ENCODE data around the gene LIPC. TPM values are rescaled to one million over a fixed set of nuclear protein-coding genes. Genes with fewer than 3 reads are reported as not detected.
A peak's percentile ranks its signal among the peaks of the same experiment; 100 is the strongest.

LIPC gene
- total and polyA plus RNA-seq, 8 donors, result 0.69 to 5.5 (median 1.5) TPM

GRCh38 chr15:58444658-58445332 is 13.0 kb downstream of the LIPC start:
- TF ChIP-seq CTCF (IDR thresholded peaks at IDR 0.05), result no peak
- H3K4me3 ChIP-seq, result no peak overlapping the region
- no peaks in the 10 kb centered on the region for H3K27me3 ChIP-seq
- peak overlapping the region in 3 of 4 donors; percentile 2 to 39 (median 23) for H3K27ac ChIP-seq
- no peaks in the 10 kb centered on the region for H3K36me3 ChIP-seq
- peaks cover 10 to 27% (median 12%) of the 10 kb centered on the region in 3 donors for H3K4me1 ChIP-seq
- FAIRE-seq (no peak), ATAC-seq (no peak), DNase-seq (no peak)
- WGBS, 2 donors, result 86 to 90% methylated on average over 11 of the region's 11 CpGs
- no peaks in the 10 kb centered on the region for H3K9me3 ChIP-seq
- intact Hi-C loops (cut with DNase I), result no loop called here

- H3K27ac ChIP-seq, result no peak overlapping the region
- ATAC-seq (no peak), FAIRE-seq (no peak), DNase-seq (no peak)
- no peaks in the 10 kb centered on the region for H3K9me3 ChIP-seq
- H3K27me3 ChIP-seq, result no peaks in the 10 kb centered on the region
- H3K4me1 ChIP-seq, result peaks cover 7 to 16% (median 7%) of the 10 kb centered on the region in 3 donors
- intact Hi-C loops (cut with DNase I), result no loop called here
- WGBS, 2 donors, result 83 to 86% methylated on average over 6 of the region's 6 CpGs
- H3K36me3 ChIP-seq, result no peaks in the 10 kb centered on the region
- H3K4me3 ChIP-seq, result no peak overlapping the region
- TF ChIP-seq CTCF (IDR thresholded peaks at IDR 0.05), result no peak
These were observed 14.1 kb downstream of the LIPC start for GRCh38 chr15:58445865-58446264.

GRCh38 chr15:58446521-58446920 is 14.7 kb downstream of the LIPC start:
- TF ChIP-seq CTCF (IDR thresholded peaks at IDR 0.05), result no peak
- H3K9me3 ChIP-seq, result no peaks in the 10 kb centered on the region
- H3K27ac ChIP-seq, result no peak overlapping the region
- no peak overlapping the region for H3K4me3 ChIP-seq
- peaks cover under 1 to 10% (median 7%) of the 10 kb centered on the region in 3 donors for H3K4me1 ChIP-seq
- DNase-seq (no peak), ATAC-seq (no peak), FAIRE-seq (no peak)
- WGBS, 2 donors, result 95 to 96% methylated on average over 5 of the region's 5 CpGs
- H3K27me3 ChIP-seq, result no peaks in the 10 kb centered on the region
- no peaks in the 10 kb centered on the region for H3K36me3 ChIP-seq
- intact Hi-C loops (cut with DNase I), result no loop called here

- H3K9me3 ChIP-seq, result no peaks in the 10 kb centered on the region
- FAIRE-seq (no peak), ATAC-seq (peak in 1 of 4 donors; percentile 35), DNase-seq (no peak)
- intact Hi-C loops (cut with DNase I), result no loop called here
- peaks cover 0 to 2% (median 0%) of the 10 kb centered on the region in 3 donors for H3K4me1 ChIP-seq
- no peak overlapping the region for H3K4me3 ChIP-seq
- 83 to 85% methylated on average over 10 of the region's 10 CpGs for WGBS, 2 donors
- peak overlapping the region in 1 of 4 donors; percentile 0 for H3K27ac ChIP-seq
- H3K27me3 ChIP-seq, result no peaks in the 10 kb centered on the region
- H3K36me3 ChIP-seq, result no peaks in the 10 kb centered on the region
- no peak for TF ChIP-seq CTCF (IDR thresholded peaks at IDR 0.05)
These were observed 15.7 kb downstream of the LIPC start for GRCh38 chr15:58447271-58448010.

- Histone ChIP-seq H3K27me3 (no peaks in the 10 kb centered on the region), H3K4me1 (no peaks in the 10 kb centered on the region), H3K4me3 (no peak overlapping the region), H3K27ac (peak overlapping the region in 1 of 4 donors; percentile 6), H3K36me3 (no peaks in the 10 kb centered on the region), H3K9me3 (no peaks in the 10 kb centered on the region)
- WGBS, 2 donors, result 67 to 70% methylated on average over 5 of the region's 5 CpGs
- no peak for DNase-seq
- FAIRE-seq, result no peak
- ATAC-seq, result no peak
- no peak for TF ChIP-seq CTCF (IDR thresholded peaks at IDR 0.05)
- intact Hi-C loops (cut with DNase I), result no loop called here
These were observed 16.5 kb downstream of the LIPC start for GRCh38 chr15:58448331-58448730.

Measured in pancreas (tissue), 10 donors.